Neural cell (in vitro differentiated cells): ENCODE results near the gene SCTR. TPM values are rescaled to one million over a fixed set of nuclear protein-coding genes. Genes with fewer than 3 reads are reported as not detected.

Experiments used
- H2AFZ ChIP-seq: fragments of 200-600, 300-800 bp; sonication (generic), shearing (Covaris generic); 2 replicates; pipeline ENCODE4 v1.6.0; 2014; ENCODE audit warnings: low read depth, mild to moderate bottlenecking, antibody characterized with exemption, low read length, moderate library complexity
- H3F3A ChIP-seq: fragments of 200-600 bp; shearing (Covaris generic); 2 replicates; pipeline ENCODE4 v1.6.1; 2016; ENCODE audit warnings: mild to moderate bottlenecking, moderate library complexity, mixed read lengths, antibody characterized with exemption, low read length; ENCODE audit not compliant: insufficient read depth, poor library complexity, severe bottlenecking
- H3K27ac ChIP-seq: fragments of 200-600, 300-800 bp; sonication (generic), shearing (Covaris generic); 2 replicates; pipeline ENCODE4 v1.5.1; 2014; ENCODE audit warnings: mild to moderate bottlenecking, low read length, moderate library complexity
- H3K27me3 ChIP-seq: fragments of 300-800, 200-600 bp; sonication (generic), shearing (Covaris generic); 2 replicates; pipeline ENCODE4 v1.6.0; 2014; ENCODE audit warnings: mild to moderate bottlenecking, low read depth, low read length, moderate library complexity; ENCODE audit not compliant: insufficient read depth
- H3K36me3 ChIP-seq: fragments of 300-800, 200-600 bp; sonication (generic), shearing (Covaris generic); 2 replicates; pipeline ENCODE4 v1.5.1; 2014; ENCODE audit warnings: mild to moderate bottlenecking, antibody characterized with exemption, low read length, moderate library complexity; ENCODE audit not compliant: insufficient read depth
- H3K4me2 ChIP-seq: fragments of 300-800, 200-600 bp; sonication (generic), shearing (Covaris generic); 2 replicates; pipeline ENCODE4 v1.6.0; 2014; ENCODE audit warnings: mild to moderate bottlenecking, low read length
- H3K4me3 ChIP-seq: fragments of 300-800, 200-600 bp; sonication (generic), shearing (Covaris generic); 2 replicates; pipeline ENCODE4 v1.5.1; 2014; ENCODE audit warnings: mild to moderate bottlenecking, low read length, moderate library complexity
- H3K79me2 ChIP-seq: fragments of 200-600 bp; shearing (Covaris generic); replicated peaks from 2 replicates; pipeline ENCODE4 v1.6.0; 2014; ENCODE audit warnings: mild to moderate bottlenecking, low read length, moderate library complexity; ENCODE audit not compliant: insufficient read depth
- H3K9ac ChIP-seq: fragments of 300-800, 200-600 bp; sonication (generic), shearing (Covaris generic); 2 replicates; pipeline ENCODE4 v1.6.1; 2016; ENCODE audit warnings: mild to moderate bottlenecking, low read length, mixed read lengths
- H3K9me2 ChIP-seq: fragments of 200-600 bp; shearing (Covaris generic); 2 replicates; pipeline ENCODE4 v1.6.1; 2016; ENCODE audit warnings: mild to moderate bottlenecking, low read length, mixed read lengths; ENCODE audit not compliant: insufficient read depth
- H3K9me3 ChIP-seq: fragments of 200-600, 300-800 bp; sonication (generic), shearing (Covaris generic); 2 replicates; pipeline ENCODE4 v1.6.1; 2016; ENCODE audit warnings: mild to moderate bottlenecking, mixed run types, low read length, moderate library complexity, mixed read lengths
- H4K20me1 ChIP-seq: fragments of 200-600 bp; shearing (Covaris generic); 2 replicates; pipeline ENCODE4 v1.6.1; 2016; ENCODE audit warnings: mild to moderate bottlenecking, mixed run types; ENCODE audit not compliant: insufficient read depth
- CTCF ChIP-seq: fragments of 450-650 bp; IDR thresholded peaks from 2 replicates; pipeline ENCODE4 v1.5.1; 2014; ENCODE audit warnings: antibody characterized with exemption, mild to moderate bottlenecking, moderate library complexity; ENCODE audit not compliant: poor library complexity, severe bottlenecking
- EP300 ChIP-seq: fragments of 450-650 bp; conservative IDR thresholded peaks from 2 replicates; pipeline ENCODE4 v1.6.1; 2014; ENCODE audit warnings: antibody characterized with exemption, mild to moderate bottlenecking, moderate library complexity; ENCODE audit not compliant: poor library complexity, severe bottlenecking
- EZH2 ChIP-seq: fragments of 200-600, 300-800 bp; shearing (Covaris generic), sonication (generic); IDR thresholded peaks from 2 replicates; pipeline ENCODE4 v1.6.1; 2014; ENCODE audit warnings: antibody characterized with exemption, low read length, borderline replicate concordance, mild to moderate bottlenecking; ENCODE audit not compliant: insufficient read depth, poor library complexity, severe bottlenecking
- MXI1 ChIP-seq: fragments of 450-650 bp; conservative IDR thresholded peaks from 2 replicates; pipeline ENCODE4 v1.6.1; 2014; ENCODE audit warnings: antibody characterized with exemption, mild to moderate bottlenecking; ENCODE audit not compliant: poor library complexity, severe bottlenecking
- POLR2AphosphoS5 ChIP-seq: IDR thresholded peaks from 2 replicates; pipeline ENCODE4 v1.6.1; 2012
- RAD21 ChIP-seq: fragments of 450-650 bp; conservative IDR thresholded peaks from 2 replicates; pipeline ENCODE4 v1.6.1; 2014; ENCODE audit warnings: antibody characterized with exemption, mild to moderate bottlenecking, moderate library complexity
- SMC3 ChIP-seq: fragments of 450-650 bp; conservative IDR thresholded peaks from 2 replicates; pipeline ENCODE4 v1.6.1; 2014; ENCODE audit warnings: antibody characterized with exemption, mild to moderate bottlenecking, moderate library complexity; ENCODE audit not compliant: poor library complexity
- TAF1 ChIP-seq: IDR thresholded peaks from 2 replicates; pipeline ENCODE4 v1.6.1; 2012; ENCODE audit warnings: low read depth
- polyA plus RNA-seq: library from polyadenylated mRNA; depleted of rRNA; stranded (reverse); fragments of >200 nt; gene quantifications from 2 replicates; pipeline ENCODE4 v1.2.3, GENCODE V29; 2014
- TF ChIP-seq, protein P1 (sequence below): IDR thresholded peaks from 2 replicates; pipeline ENCODE4 v1.6.1; 2012; ENCODE audit warnings: borderline replicate concordance

Gene SCTR
- polyA plus RNA-seq, 1 donor from 2014 or later = 0.12 TPM

DNA sequence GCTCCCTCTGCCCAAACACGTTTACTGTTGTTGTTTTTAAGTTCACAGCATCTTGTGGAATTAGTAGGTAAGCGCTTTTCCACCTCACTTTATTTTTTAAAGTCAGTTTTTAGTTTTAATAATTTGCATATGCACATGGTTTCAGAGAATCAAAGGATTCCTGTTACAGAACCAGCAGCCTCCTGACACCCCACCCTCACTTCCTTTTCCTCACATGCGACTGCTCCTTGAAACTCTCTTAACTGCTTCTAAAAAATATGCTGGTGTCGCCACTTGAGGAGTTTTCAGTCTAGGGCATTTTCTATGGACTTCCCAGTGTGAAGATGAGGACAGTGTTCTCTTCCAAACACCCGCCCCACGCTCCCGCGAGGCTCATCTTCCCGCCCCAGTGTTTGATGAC is 78.2 kb downstream of the SCTR start:
- no peaks in the 10 kb centered on the region for H3K9me2 ChIP-seq
- no peak overlapping the region for H2AFZ ChIP-seq
- no peaks in the 10 kb centered on the region for H3F3A ChIP-seq
- no peaks in the 10 kb centered on the region for H3K9me3 ChIP-seq
- no peak for TF ChIP-seq SMC3
- TF ChIP-seq EZH2 = no peak
- TF ChIP-seq CTCF = no peak
- TF ChIP-seq RAD21 = no peak
- TF ChIP-seq, protein P1, sequence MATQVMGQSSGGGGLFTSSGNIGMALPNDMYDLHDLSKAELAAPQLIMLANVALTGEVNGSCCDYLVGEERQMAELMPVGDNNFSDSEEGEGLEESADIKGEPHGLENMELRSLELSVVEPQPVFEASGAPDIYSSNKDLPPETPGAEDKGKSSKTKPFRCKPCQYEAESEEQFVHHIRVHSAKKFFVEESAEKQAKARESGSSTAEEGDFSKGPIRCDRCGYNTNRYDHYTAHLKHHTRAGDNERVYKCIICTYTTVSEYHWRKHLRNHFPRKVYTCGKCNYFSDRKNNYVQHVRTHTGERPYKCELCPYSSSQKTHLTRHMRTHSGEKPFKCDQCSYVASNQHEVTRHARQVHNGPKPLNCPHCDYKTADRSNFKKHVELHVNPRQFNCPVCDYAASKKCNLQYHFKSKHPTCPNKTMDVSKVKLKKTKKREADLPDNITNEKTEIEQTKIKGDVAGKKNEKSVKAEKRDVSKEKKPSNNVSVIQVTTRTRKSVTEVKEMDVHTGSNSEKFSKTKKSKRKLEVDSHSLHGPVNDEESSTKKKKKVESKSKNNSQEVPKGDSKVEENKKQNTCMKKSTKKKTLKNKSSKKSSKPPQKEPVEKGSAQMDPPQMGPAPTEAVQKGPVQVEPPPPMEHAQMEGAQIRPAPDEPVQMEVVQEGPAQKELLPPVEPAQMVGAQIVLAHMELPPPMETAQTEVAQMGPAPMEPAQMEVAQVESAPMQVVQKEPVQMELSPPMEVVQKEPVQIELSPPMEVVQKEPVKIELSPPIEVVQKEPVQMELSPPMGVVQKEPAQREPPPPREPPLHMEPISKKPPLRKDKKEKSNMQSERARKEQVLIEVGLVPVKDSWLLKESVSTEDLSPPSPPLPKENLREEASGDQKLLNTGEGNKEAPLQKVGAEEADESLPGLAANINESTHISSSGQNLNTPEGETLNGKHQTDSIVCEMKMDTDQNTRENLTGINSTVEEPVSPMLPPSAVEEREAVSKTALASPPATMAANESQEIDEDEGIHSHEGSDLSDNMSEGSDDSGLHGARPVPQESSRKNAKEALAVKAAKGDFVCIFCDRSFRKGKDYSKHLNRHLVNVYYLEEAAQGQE = no peak
- TF ChIP-seq TAF1 = no peak
- TF ChIP-seq POLR2AphosphoS5 = no peak
- TF ChIP-seq MXI1 = no peak
- TF ChIP-seq EP300 = no peak
- no peak overlapping the region for H3K9ac ChIP-seq
- H3K4me2 ChIP-seq = no peak overlapping the region
- no peaks in the 10 kb centered on the region for H4K20me1 ChIP-seq
- H3K79me2 ChIP-seq = no peaks in the 10 kb centered on the region
- no peak overlapping the region for H3K27ac ChIP-seq
- no peaks in the 10 kb centered on the region for H3K36me3 ChIP-seq
- no peak overlapping the region for H3K4me3 ChIP-seq
- H3K27me3 ChIP-seq = no peaks in the 10 kb centered on the region

- no peak overlapping the region for H3K4me2 ChIP-seq
- H3K27me3 ChIP-seq = no peaks in the 10 kb centered on the region
- H3F3A ChIP-seq = no peaks in the 10 kb centered on the region
- H3K9me3 ChIP-seq = no peaks in the 10 kb centered on the region
- H3K79me2 ChIP-seq = no peaks in the 10 kb centered on the region
- no peak for TF ChIP-seq CTCF
- TF ChIP-seq SMC3 = no peak
- TF ChIP-seq EZH2 = no peak
- no peaks in the 10 kb centered on the region for H3K36me3 ChIP-seq
- H2AFZ ChIP-seq = no peak overlapping the region
- no peak overlapping the region for H3K27ac ChIP-seq
- no peak overlapping the region for H3K4me3 ChIP-seq
- no peak overlapping the region for H3K9ac ChIP-seq
- H4K20me1 ChIP-seq = no peaks in the 10 kb centered on the region
- H3K9me2 ChIP-seq = no peaks in the 10 kb centered on the region
Observed at GRCh38 chr2:119442850-119443249, 81.4 kb downstream of the SCTR start.
